Endothelial cell (in vitro differentiated cells): ENCODE measurements around the gene ITIH2. TPM values are rescaled to one million over a fixed set of nuclear protein-coding genes. Genes with fewer than 3 reads are reported as not detected.

Experiments used
- DNase-seq: peaks from one replicate; pipeline ENCODE4 v3.0.0; 2021; ENCODE audit warnings: low spot score
- H3K27ac Mint-ChIP-seq: one replicate; pipeline ENCODE4 v1.8.0; 2021; ENCODE audit warnings: mixed read lengths, inconsistent platforms; ENCODE audit not compliant: unreplicated experiment
- H3K27me3 Mint-ChIP-seq: one replicate; pipeline ENCODE4 v1.8.0; 2021; ENCODE audit warnings: mild to moderate bottlenecking, moderate library complexity, mixed read lengths, inconsistent platforms; ENCODE audit not compliant: unreplicated experiment
- H3K36me3 Mint-ChIP-seq: one replicate; pipeline ENCODE4 v1.8.0; 2021; ENCODE audit warnings: mild to moderate bottlenecking, low read depth, mixed read lengths, inconsistent platforms; ENCODE audit not compliant: unreplicated experiment
- H3K4me1 Mint-ChIP-seq: one replicate; pipeline ENCODE4 v1.8.0; 2021; ENCODE audit warnings: mild to moderate bottlenecking, mixed read lengths, inconsistent platforms; ENCODE audit not compliant: unreplicated experiment
- H3K4me3 Mint-ChIP-seq: one replicate; pipeline ENCODE4 v1.8.0; 2021; ENCODE audit warnings: mild to moderate bottlenecking, mixed read lengths, inconsistent platforms; ENCODE audit not compliant: unreplicated experiment
- H3K9me3 Mint-ChIP-seq: one replicate; pipeline ENCODE4 v1.8.0; 2021; ENCODE audit warnings: mixed read lengths, inconsistent platforms; ENCODE audit not compliant: unreplicated experiment
- total RNA-seq: library from RNA; stranded (reverse); fragmentation: NEBNext Ultra II Directional; extraction: Animal tissue kit (Norgen Biotek cat#: 25700); gene quantifications from one replicate; pipeline ENCODE4 v1.2.1, GENCODE V29; 2021; ENCODE audit not compliant: unreplicated experiment
- TF ChIP-seq, protein P1 (sequence below): fragments of 200-600 bp; sonication (generic); IDR thresholded peaks from one replicate; pipeline ENCODE4 v1.5.0; 2021; ENCODE audit warnings: antibody characterized with exemption; ENCODE audit not compliant: unreplicated experiment

ITIH2 gene
- total RNA-seq, 1 donor from 2014 or later, result not detected

DNA sequence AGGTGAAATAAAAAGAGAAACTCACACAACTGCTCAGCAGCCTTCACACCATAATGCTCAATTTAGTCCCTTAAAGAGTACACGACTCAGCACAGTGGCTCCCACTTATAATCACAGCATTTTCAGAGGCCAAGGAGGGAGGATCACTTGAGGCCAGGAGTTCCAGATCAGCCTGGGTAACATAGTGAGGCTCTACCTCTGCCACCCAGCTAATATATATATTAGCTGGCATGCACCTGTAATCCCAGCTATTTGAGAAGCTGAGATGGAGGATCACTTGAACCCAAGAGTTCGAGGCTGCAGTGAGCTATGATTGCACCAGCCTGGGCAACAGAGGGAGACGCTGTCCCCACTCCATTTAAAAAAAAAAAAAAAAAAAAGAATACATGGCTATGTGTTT, 2.2 kb downstream of the ITIH2 start:
- H3K4me3 Mint-ChIP-seq, result no peak overlapping the region
- no peak for DNase-seq
- no peaks in the 10 kb centered on the region for H3K9me3 Mint-ChIP-seq
- H3K27me3 Mint-ChIP-seq, result no peaks in the 10 kb centered on the region
- TF ChIP-seq, protein P1, sequence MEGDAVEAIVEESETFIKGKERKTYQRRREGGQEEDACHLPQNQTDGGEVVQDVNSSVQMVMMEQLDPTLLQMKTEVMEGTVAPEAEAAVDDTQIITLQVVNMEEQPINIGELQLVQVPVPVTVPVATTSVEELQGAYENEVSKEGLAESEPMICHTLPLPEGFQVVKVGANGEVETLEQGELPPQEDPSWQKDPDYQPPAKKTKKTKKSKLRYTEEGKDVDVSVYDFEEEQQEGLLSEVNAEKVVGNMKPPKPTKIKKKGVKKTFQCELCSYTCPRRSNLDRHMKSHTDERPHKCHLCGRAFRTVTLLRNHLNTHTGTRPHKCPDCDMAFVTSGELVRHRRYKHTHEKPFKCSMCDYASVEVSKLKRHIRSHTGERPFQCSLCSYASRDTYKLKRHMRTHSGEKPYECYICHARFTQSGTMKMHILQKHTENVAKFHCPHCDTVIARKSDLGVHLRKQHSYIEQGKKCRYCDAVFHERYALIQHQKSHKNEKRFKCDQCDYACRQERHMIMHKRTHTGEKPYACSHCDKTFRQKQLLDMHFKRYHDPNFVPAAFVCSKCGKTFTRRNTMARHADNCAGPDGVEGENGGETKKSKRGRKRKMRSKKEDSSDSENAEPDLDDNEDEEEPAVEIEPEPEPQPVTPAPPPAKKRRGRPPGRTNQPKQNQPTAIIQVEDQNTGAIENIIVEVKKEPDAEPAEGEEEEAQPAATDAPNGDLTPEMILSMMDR, result no peak
- peaks cover 9% of the 10 kb centered on the region for H3K4me1 Mint-ChIP-seq
- no peak overlapping the region for H3K27ac Mint-ChIP-seq
- H3K36me3 Mint-ChIP-seq, result no peaks in the 10 kb centered on the region

DNA sequence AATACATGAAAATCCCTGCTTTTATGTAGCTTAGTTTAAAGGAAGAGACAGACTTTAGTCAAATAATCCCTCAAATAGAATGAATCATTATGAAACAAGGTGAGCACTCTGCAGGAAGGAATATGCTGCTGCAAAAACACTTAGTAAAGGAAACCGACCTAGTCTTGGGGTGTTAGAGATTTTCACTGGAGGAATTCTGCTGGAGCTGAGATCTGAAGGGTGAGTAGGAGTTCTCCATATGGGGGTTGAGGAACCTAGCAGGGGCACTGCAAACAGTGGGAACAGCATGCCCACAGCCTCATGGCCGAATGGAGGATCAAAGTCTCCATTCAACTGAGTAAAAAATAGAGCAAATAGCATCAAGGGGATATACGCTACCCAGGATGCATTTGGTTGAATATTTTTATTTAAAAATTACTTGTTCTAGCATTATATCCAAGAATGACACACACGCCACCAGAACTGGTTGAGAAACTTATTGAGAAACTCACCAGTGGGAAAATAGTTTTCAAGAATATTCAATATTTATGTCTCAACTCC, 3.5 kb downstream of the ITIH2 start:
- Mint-ChIP-seq H3K36me3 (no peaks in the 10 kb centered on the region), H3K4me1 (peaks cover 9% of the 10 kb centered on the region), H3K27me3 (no peaks in the 10 kb centered on the region), H3K4me3 (no peak overlapping the region), H3K27ac (no peak overlapping the region), H3K9me3 (no peaks in the 10 kb centered on the region)
- TF ChIP-seq, protein P1, result no peak
- DNase-seq, result no peak

DNA sequence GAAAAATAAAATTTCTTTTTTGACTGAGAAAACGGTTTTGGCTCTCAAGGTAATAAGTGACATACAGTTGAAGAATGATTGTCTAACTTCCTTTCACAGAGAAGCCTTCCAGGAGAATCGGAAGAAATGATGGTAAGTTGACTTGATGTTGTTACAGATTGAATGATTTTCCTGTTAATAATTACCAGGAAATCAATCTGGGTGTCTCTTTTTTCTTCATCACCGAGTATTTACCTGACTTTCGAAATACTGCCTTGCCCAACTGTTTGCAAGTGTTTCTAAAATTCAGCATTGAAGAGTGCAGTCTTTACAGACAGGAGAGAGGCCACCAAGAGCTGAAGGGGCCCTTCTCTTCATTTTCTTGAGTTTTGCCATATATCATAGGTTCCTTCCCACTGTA, 4.0 kb downstream of the ITIH2 start:
- Mint-ChIP-seq H3K4me3 (no peak overlapping the region), H3K9me3 (no peaks in the 10 kb centered on the region), H3K4me1 (peaks cover 9% of the 10 kb centered on the region), H3K27ac (no peak overlapping the region), H3K36me3 (no peaks in the 10 kb centered on the region), H3K27me3 (no peaks in the 10 kb centered on the region)
- DNase-seq, result no peak
- TF ChIP-seq, protein P1, result no peak

DNA sequence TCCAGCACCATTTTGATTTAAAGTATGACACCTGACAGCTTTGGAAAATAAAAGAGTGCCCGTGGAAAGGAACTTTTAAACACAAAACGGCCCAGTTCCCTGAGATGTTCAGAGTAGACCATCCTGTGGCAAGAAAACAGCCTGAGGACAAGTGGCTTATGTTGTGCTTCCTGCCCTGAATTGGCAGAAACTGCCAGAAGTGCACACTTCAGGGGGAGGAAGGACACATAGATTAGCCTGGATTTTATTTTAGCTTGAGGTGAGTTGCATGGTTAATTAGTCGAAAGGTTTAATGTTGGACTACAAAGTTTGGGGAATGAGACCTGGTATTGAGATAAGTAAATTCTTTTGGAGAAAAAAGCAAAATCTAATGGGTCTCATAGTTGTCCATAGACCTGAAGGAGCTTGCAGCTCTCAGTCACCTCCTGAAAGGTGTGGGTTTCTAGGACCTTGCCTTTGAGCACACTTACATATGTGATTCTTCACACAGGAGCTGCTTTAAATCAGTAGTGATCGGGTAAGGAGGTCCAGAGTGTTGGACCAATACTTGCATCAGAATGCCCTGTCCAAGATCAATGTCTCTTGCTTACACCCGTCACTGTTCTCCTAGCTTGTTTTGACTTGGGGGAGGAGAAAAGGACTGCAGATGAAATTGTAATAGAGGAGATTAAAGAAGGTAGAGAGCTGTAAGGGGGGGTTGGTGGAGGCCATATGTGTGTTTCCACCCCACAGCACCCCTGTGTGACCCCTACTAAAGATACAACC, 4.9 kb downstream of the ITIH2 start:
- H3K27me3 Mint-ChIP-seq, result no peaks in the 10 kb centered on the region
- H3K4me3 Mint-ChIP-seq, result no peak overlapping the region
- peaks cover 5% of the 10 kb centered on the region for H3K4me1 Mint-ChIP-seq
- TF ChIP-seq, protein P1, result no peak
- no peaks in the 10 kb centered on the region for H3K36me3 Mint-ChIP-seq
- H3K27ac Mint-ChIP-seq, result no peak overlapping the region
- H3K9me3 Mint-ChIP-seq, result no peaks in the 10 kb centered on the region
- no peak for DNase-seq

DNA sequence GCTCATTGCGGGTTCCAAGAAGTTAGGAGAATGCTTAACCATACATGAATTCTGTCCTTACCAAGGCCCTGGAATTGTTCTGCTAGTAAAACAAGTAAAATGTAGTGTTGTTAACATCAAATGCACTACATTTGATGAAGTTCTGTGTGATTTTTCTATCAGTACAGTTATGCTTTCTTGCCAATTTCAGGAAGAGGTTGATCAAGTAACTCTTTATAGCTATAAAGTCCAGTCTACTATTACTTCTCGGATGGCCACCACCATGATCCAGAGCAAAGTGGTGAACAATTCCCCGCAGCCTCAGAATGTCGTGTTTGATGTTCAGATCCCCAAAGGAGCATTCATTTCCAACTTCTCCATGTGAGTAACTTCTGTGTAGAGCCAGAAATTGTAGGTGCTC, 5.7 kb downstream of the ITIH2 start:
- DNase-seq, result no peak
- TF ChIP-seq, protein P1, result no peak
- H3K27ac Mint-ChIP-seq, result no peak overlapping the region
- H3K4me1 Mint-ChIP-seq, result peaks cover 8% of the 10 kb centered on the region
- no peaks in the 10 kb centered on the region for H3K9me3 Mint-ChIP-seq
- H3K4me3 Mint-ChIP-seq, result no peak overlapping the region
- no peaks in the 10 kb centered on the region for H3K36me3 Mint-ChIP-seq
- no peaks in the 10 kb centered on the region for H3K27me3 Mint-ChIP-seq
